Sigmoid colon (tissue), 4 donors: ENCODE measurements around the gene ATP6V1C2.

Experiments
- EP300 ChIP-seq, 4 donors: sonication (generic); formaldehyde crosslinking; IDR thresholded peaks; one replicate each; pipeline ENCODE4 v1.6.1; 2017; ENCODE audit warnings: antibody characterized with exemption in 4 of 4
- POLR2A ChIP-seq, 2 donors: fragments of 450-650 bp; IDR thresholded peaks; one replicate each; pipeline ENCODE4 v1.6.1; 2016; ENCODE audit warnings: antibody characterized with exemption in 2 of 2, mild to moderate bottlenecking in 2 of 2, moderate library complexity in 2 of 2
- TF ChIP-seq, protein P1 (sequence below), 4 experiments: fragments of 450-650 bp in 3 of 4; fragments of 200-600 bp in 1 of 4; IDR thresholded peaks; one replicate each; pipeline ENCODE4 v1.5.1; 2016 to 2019; ENCODE audit warnings: antibody characterized with exemption in 4 of 4, mild to moderate bottlenecking in 3 of 4, moderate library complexity in 2 of 4

- TF ChIP-seq EP300 (IDR thresholded peaks at IDR 0.05) (no peak), POLR2A (IDR thresholded peaks at IDR 0.05) (no peak)
- TF ChIP-seq, protein P1, sequence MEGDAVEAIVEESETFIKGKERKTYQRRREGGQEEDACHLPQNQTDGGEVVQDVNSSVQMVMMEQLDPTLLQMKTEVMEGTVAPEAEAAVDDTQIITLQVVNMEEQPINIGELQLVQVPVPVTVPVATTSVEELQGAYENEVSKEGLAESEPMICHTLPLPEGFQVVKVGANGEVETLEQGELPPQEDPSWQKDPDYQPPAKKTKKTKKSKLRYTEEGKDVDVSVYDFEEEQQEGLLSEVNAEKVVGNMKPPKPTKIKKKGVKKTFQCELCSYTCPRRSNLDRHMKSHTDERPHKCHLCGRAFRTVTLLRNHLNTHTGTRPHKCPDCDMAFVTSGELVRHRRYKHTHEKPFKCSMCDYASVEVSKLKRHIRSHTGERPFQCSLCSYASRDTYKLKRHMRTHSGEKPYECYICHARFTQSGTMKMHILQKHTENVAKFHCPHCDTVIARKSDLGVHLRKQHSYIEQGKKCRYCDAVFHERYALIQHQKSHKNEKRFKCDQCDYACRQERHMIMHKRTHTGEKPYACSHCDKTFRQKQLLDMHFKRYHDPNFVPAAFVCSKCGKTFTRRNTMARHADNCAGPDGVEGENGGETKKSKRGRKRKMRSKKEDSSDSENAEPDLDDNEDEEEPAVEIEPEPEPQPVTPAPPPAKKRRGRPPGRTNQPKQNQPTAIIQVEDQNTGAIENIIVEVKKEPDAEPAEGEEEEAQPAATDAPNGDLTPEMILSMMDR (IDR thresholded peaks at IDR 0.05), result no peak
Measured at GRCh38 chr2:10675131-10675530, 46.3 kb upstream of the ATP6V1C2 start.
